GM21619 (cell line): ENCODE data around the gene APLP2.

Experiments
- ATAC-seq: cut with Tn5 transposase; IDR thresholded peaks from one replicate; pipeline ENCODE4 v1.9.1; 2021; ENCODE audit not compliant: unreplicated experiment

APLP2 gene

DNA sequence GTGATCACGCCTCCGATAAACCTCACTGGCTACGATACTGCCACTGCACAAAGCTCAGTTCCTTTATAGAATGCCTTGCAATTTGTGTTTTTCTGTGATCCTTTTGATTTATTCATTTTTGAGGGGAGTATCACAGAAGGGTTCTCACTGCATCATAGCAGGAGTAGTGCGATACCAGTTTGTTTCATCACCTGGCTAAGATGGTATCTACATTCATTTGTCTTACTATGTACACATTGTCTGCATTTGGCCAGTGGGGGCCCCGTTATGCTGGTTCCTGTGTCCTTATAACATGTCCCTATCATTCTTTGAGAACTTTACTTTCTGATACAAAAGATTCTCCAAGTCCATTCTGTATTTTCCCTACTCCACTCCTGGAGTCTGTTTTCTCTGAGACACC is 44.6 kb downstream of the APLP2 start:
- ATAC-seq, result no peak

GRCh38 chr11:130114726-130115125 is 45.0 kb downstream of the APLP2 start:
- no peak for ATAC-seq

DNA sequence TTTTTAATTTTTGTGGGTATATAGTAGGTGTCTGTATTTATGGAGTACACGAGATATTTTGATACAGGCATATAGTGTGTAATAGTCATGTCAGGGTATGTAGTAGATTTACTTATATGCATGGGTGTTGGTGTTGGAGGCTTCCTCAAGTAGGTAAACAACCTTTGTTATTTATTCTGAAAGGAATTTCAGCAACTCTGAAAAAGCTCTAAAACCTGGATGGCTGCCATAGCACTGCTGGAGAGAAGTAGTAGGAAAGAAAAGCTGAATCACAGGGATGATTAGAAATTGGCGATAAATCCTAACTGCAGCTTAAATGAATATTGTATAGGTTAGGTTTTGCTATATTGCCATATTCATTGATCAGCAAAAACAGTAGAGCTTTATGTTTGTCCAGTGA is 45.5 kb downstream of the APLP2 start:
- ATAC-seq, result no peak

- peak; percentile 82 for ATAC-seq
Observed at GRCh38 chr11:130118165-130118564, 48.5 kb downstream of the APLP2 start.

DNA sequence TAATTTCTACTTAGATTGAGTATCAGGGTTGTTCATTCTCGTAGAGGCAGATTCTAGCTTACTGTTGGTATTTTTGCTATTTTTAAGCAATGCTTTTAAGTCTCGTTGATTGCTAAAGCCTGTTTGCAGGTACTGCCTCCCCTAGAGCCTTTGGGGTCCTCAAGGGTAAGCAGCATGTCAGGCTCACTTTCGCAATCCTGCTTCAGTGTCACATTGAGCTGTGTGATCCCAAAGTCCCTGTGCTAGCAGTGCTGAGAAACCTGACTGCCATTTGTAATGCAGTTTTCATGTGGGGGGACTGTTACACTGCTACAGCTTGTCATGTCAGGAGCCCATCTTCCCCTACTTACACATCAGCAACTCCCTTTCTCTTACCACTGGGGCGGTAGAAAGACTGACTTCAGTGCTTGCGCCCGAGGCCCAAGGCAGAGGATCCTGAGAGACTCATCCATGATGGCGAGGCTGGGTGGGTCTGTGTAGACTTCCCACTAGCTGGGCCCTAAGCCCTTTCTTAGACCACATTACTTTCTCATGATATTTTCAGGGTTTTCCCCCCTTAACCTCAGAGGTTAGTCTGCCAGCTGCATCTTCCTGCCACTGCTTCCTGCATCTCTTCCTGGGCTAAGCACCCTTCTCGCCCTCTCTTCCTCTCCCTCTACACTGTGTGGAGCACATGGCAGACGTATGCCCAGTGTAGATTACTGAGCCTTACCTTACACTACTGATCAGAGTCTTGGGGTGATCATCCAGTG is 49.1 kb downstream of the APLP2 start:
- ATAC-seq, result peak; percentile 63

GRCh38 chr11:130120045-130120444 is 50.4 kb downstream of the APLP2 start:
- no peak for ATAC-seq

DNA sequence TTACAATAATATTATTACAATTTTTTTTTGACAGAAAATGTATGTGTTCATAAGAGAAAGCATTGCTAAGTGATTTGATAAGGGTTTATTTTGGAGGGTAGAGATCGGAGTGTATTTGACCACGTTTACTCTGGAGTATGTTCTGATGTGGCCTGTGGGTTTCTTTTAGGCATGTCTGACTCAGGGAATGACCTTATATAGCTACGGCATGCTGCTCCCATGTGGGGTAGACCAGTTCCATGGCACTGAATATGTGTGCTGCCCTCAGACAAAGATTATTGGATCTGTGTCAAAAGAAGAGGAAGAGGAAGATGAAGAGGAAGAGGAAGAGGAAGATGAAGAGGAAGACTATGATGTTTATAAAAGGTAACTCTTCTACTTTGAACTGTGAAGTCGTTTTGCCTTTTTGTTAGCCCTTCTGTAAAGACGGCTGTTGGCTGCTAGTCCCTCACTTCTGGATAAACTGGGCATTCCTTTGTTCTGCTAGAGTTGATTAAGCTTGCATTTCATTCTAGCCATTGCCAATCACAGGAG is 51.8 kb downstream of the APLP2 start:
- ATAC-seq, result no peak

DNA sequence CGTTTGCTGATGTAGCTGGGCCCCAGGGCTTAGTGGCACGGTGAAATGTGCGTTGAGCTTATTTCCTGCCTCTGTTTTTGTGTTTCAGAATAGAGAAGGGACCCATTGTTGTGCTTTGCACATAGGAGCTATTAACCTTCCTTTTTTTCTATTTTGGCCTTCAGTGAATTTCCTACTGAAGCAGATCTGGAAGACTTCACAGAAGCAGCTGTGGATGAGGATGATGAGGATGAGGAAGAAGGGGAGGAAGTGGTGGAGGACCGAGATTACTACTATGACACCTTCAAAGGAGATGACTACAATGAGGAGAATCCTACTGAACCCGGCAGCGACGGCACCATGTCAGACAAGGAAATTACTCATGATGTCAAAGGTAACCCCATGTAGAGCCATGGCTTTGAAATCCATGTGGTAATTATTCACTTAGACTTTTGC is 52.5 kb downstream of the APLP2 start:
- ATAC-seq, result no peak

DNA sequence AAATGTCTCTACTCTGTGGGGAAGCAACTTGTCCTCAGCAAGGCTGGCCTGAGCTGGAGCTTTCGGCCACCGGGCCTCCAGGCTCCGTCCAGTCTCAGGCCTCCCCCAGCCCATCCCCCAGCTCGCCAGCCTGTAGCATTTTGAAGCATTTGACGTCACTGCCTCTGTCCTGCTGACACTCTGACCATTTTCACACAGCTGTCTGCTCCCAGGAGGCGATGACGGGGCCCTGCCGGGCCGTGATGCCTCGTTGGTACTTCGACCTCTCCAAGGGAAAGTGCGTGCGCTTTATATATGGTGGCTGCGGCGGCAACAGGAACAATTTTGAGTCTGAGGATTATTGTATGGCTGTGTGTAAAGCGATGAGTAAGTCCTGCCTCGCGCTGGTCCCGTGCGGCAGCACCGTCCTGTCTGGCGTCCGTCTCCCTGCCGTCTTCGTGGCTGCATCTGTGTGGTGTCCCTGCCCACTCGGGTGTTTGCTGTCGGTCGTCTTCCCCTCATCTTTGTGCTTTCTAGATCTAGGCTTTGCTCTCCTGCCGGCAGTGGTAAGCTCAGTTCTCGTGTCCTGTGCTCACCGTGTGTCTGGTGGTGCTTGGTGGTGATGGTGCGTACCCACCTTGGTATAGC is 53.8 kb downstream of the APLP2 start:
- no peak for ATAC-seq

DNA sequence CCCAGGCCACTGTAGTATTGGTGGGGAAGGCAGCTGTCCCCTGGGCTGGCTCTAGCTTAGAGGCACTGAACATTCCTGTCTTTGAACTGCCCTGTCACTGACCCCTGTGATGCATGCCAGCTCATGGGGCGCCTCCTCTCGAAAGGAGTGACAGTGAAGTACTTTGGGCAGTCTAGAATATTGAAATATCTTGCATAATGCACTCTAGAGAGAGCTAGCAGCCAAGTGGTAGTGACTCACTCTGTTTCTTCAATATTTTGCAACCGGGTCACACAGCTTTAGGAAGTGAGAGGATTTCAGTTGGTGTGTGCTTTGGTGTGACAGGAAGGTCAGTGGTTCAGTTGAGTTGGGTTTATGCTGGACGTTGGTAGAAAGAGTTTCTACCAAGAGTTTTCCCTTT is 54.4 kb downstream of the APLP2 start:
- no peak for ATAC-seq

GRCh38 chr11:130125638-130126037 is 55.9 kb downstream of the APLP2 start:
- no peak for ATAC-seq

DNA sequence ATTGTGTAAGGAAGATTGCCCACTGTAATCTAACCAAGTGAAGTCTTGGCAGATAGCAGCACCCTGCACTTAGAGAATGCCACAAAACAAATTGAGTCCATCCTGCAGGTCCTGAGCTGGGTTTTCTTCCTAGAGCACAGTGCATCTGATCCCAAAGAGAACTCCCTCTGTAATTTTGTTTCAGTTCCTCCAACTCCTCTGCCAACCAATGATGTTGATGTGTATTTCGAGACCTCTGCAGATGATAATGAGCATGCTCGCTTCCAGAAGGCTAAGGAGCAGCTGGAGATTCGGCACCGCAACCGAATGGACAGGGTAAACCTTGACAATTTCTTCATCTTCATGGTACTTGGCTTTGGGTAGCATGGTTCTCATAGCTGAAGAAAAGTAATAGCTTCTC is 56.8 kb downstream of the APLP2 start:
- ATAC-seq, result no peak

GRCh38 chr11:130127509-130127908 is 57.8 kb downstream of the APLP2 start:
- no peak for ATAC-seq

- ATAC-seq, result no peak
Observed at GRCh38 chr11:130128626-130129025, 58.9 kb downstream of the APLP2 start.

- no peak for ATAC-seq
Observed at GRCh38 chr11:130129922-130130321, 60.2 kb downstream of the APLP2 start.

DNA sequence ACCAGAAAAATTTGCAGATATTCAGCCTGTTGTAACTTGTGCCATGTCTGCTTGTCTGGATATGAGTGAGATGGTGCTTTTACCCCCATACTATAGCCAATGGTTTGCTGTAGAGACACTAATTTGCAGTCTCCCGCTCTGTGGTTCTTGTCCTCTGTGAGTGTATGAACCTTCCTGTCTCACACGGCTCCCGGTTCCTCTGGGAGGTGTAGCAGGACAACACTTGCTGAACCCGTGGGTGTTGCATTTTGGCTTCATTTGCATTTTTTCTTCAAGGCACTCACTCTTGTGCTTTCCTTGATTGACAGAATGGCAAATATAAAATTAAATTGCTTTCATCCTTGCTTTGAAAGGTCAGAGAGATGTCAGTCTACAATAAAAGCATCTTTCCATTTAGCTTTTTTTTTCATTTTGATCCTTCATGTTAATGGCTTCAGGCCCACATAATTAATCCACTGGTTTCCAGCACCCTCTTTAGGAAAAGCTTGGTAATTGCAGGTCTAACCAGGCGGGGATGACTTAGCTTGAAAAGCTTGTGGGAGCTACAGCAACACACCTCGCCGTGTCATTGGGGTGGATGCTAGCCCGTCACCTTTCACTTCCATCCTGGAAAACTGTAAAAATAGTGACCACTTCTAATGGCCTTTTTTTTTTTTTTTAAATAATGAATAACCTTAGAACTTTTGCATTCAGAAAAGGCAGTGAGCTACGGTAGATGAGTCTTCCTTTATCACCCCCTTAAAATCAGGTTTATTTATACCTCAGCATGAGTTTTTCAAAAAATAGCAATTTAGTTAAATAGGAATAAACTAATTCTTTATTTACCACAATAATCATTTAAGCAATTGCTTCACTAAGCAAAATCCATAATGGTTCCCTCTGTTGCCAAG is 62.5 kb downstream of the APLP2 start:
- ATAC-seq, result peak; percentile 75

GRCh38 chr11:130133716-130134115 is 64.0 kb downstream of the APLP2 start:
- no peak for ATAC-seq

GRCh38 chr11:130136107-130136506 is 66.4 kb downstream of the APLP2 start:
- ATAC-seq, result no peak

- no peak for ATAC-seq
Observed at GRCh38 chr11:130137999-130138398, 68.3 kb downstream of the APLP2 start.

GRCh38 chr11:130139401-130139800 is 69.7 kb downstream of the APLP2 start:
- ATAC-seq, result no peak

DNA sequence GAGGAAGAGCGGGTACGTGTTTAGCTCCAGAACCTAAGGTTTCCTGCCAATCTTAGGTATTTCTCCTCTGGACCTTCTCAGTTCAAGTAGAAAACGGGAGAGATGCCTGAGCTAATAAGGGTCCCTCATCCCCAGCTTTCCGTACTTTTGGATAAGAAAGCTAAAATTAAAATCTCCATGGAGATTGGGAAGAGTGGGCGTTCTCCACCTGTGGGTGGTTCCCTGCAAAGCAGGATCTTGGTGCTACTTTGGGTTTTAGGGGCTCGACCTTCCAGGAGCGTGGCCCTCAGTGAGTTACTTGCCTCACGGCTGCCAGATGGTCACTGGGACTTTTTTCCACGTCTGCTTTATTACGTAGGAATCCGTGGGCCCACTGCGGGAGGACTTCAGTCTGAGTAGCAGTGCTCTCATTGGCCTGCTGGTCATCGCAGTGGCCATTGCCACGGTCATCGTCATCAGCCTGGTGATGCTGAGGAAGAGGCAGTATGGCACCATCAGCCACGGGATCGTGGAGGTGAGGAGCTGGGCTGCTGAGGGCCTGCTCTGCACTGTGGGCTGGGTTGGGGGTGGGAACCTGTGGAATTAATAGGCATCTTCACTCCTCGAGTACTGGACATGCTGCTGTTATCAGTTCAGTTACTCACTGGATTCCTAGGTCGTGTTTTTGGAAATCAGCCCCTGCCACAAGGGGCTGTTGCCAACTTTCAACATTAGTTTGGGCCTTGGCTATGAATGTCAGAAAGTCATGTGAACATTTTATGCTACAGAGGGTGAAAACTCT is 72.1 kb downstream of the APLP2 start:
- ATAC-seq, result no peak
